CD14-positive monocyte (primary cell): Measurements from ENCODE around the gene TDP2. TPM values are rescaled to one million over a fixed set of nuclear protein-coding genes. Genes with fewer than 3 reads are reported as not detected.
A peak's percentile ranks its signal among the peaks of the same experiment; 100 is the strongest.

Experiments
- DNase-seq, 3 donors: peaks; one replicate each; pipeline ENCODE4 v3.0.0-alpha.2; 2011 to 2022
- H2AFZ ChIP-seq: 2 replicates; pipeline ENCODE4 v1.6.0; 2012; ENCODE audit warnings: mild to moderate bottlenecking, low read depth, low read length, inconsistent platforms; ENCODE audit not compliant: insufficient read depth, poor library complexity, severe bottlenecking
- H3K27ac ChIP-seq, 2 donors: 1 replicate in 1 of 2; 2 replicates in 1 of 2; pipeline ENCODE4 v1.5.1; 2012 to 2013; ENCODE audit warnings: low read length in 2 of 2, control low read depth in 1 of 2, inconsistent platforms in 1 of 2, low read depth in 1 of 2, mild to moderate bottlenecking in 1 of 2
- H3K27me3 ChIP-seq, 2 donors: one replicate each; pipeline versions ENCODE4 v1.6.0 to v1.6.1; 2011 to 2013; ENCODE audit warnings: low read length in 2 of 2; ENCODE audit not compliant: control insufficient read depth in 2 of 2, insufficient read depth in 2 of 2
- H3K36me3 ChIP-seq, 2 donors: replicated peaks in 1 of 2; 1 replicate in 1 of 2; 2 replicates in 1 of 2; pipeline versions ENCODE4 v1.5.1 to v1.6.1; 2012 to 2013; ENCODE audit warnings: low read length in 2 of 2, control low read depth in 1 of 2, inconsistent platforms in 1 of 2, mild to moderate bottlenecking in 1 of 2; ENCODE audit not compliant: insufficient read depth in 2 of 2, control insufficient read depth in 1 of 2
- H3K4me1 ChIP-seq, 2 donors: 1 replicate in 1 of 2; 2 replicates in 1 of 2; pipeline versions ENCODE4 v1.5.1 to v1.6.1; 2012 to 2013; ENCODE audit warnings: low read length in 2 of 2, control low read depth in 1 of 2, inconsistent platforms in 1 of 2, mild to moderate bottlenecking in 1 of 2, moderate library complexity in 1 of 2; ENCODE audit not compliant: insufficient read depth in 2 of 2, control insufficient read depth in 1 of 2
- H3K4me2 ChIP-seq: replicated peaks from 2 replicates; pipeline ENCODE3; 2012; ENCODE audit warnings: low read length, moderate library complexity, mild to moderate bottlenecking; ENCODE audit not compliant: poor library complexity, severe bottlenecking; ENCODE audit errors: extremely low read depth
- H3K4me3 ChIP-seq, 3 experiments: fragments of 200-600 bp in 1 of 3; sonication (generic) in 1 of 3; replicated peaks in 1 of 3; 1 replicate in 2 of 3; 2 replicates in 1 of 3; pipeline ENCODE4 v1.5.1; 2011 to 2013; ENCODE audit warnings: low read length in 3 of 3, mild to moderate bottlenecking in 3 of 3, control low read depth in 2 of 3, low read depth in 2 of 3, inconsistent platforms in 1 of 3, moderate library complexity in 1 of 3
- H3K79me2 ChIP-seq: 2 replicates; pipeline ENCODE4 v1.6.0; 2012; ENCODE audit warnings: mild to moderate bottlenecking, control low read depth, inconsistent platforms, low read length, moderate library complexity; ENCODE audit not compliant: insufficient read depth
- H3K9ac ChIP-seq: 2 replicates; pipeline ENCODE4 v1.6.0; 2017; ENCODE audit warnings: low read length, mild to moderate bottlenecking; ENCODE audit not compliant: insufficient read depth, poor library complexity, severe bottlenecking
- H3K9me3 ChIP-seq, 2 donors: replicated peaks in 1 of 2; 1 replicate in 1 of 2; 2 replicates in 1 of 2; pipeline versions ENCODE4 v1.5.1 to v1.6.1; 2012 to 2013; ENCODE audit warnings: low read length in 2 of 2, control low read depth in 1 of 2; ENCODE audit not compliant: control insufficient read depth in 1 of 2, insufficient read depth in 1 of 2
- H4K20me1 ChIP-seq: 2 replicates; pipeline ENCODE4 v1.6.0; 2012; ENCODE audit warnings: mild to moderate bottlenecking, low read length, control low read depth, moderate library complexity; ENCODE audit not compliant: insufficient read depth
- H3K27ac Mint-ChIP-seq, 7 donors: one replicate each; pipeline ENCODE4 v1.8.0; 2020; ENCODE audit warnings: mild to moderate bottlenecking in 7 of 7, mixed read lengths in 7 of 7, moderate library complexity in 6 of 7, inconsistent platforms in 2 of 7
- H3K27me3 Mint-ChIP-seq, 3 donors: one replicate each; pipeline ENCODE4 v1.8.0; 2021 to 2022; ENCODE audit warnings: low read depth in 3 of 3, mild to moderate bottlenecking in 3 of 3, mixed read lengths in 3 of 3, moderate library complexity in 3 of 3, inconsistent platforms in 1 of 3
- H3K36me3 Mint-ChIP-seq, 2 donors: one replicate each; pipeline ENCODE4 v1.8.0; 2020; ENCODE audit warnings: mixed read lengths in 2 of 2, inconsistent platforms in 1 of 2, mild to moderate bottlenecking in 1 of 2
- H3K4me1 Mint-ChIP-seq: one replicate; pipeline ENCODE4 v1.8.0; 2020; ENCODE audit warnings: mild to moderate bottlenecking, mixed read lengths
- H3K4me3 Mint-ChIP-seq, 2 donors: one replicate each; pipeline ENCODE4 v1.8.0; 2020; ENCODE audit warnings: mild to moderate bottlenecking in 2 of 2, mixed read lengths in 2 of 2, moderate library complexity in 1 of 2
- H3K9me3 Mint-ChIP-seq, 7 donors: one replicate each; pipeline ENCODE4 v1.8.0; 2020 to 2022; ENCODE audit warnings: mixed read lengths in 7 of 7, mild to moderate bottlenecking in 6 of 7, moderate library complexity in 6 of 7, inconsistent platforms in 2 of 7
- WGBS: methylation state at CpG from one replicate; pipeline ENCODE4 v1.1.5; 2013; ENCODE audit warnings: missing lambda C conversion rate; ENCODE audit not compliant: insufficient coverage; 5-methylcytosine and 5-hydroxymethylcytosine counted together
- intact Hi-C, 2 donors: fragments of 100-400 bp; cut with micrococcal nuclease; formaldehyde crosslinking; loops; one replicate each; pipeline versions ENCODE4 v1.15.0 to v1.15.1; 2023
- polyA plus RNA-seq, 3 donors: library from polyadenylated mRNA; depleted of rRNA in 1 of 3; unstranded in 2 of 3; stranded (reverse) in 1 of 3; fragments of 300-500 nt in 2 of 3; fragments of >200 nt in 1 of 3; fragmentation: Illumina TruSeq in 2 of 3; gene quantifications; 1 replicate in 2 of 3; 2 replicates in 1 of 3; pipeline ENCODE4 v1.2.3, GENCODE V29; 2012 to 2021
- TF ChIP-seq, protein P1 (sequence below): fragments of 200-600 bp; IDR thresholded peaks from one replicate; pipeline ENCODE4 v1.8.0; 2022; ENCODE audit warnings: antibody characterized with exemption, mild to moderate bottlenecking

The TDP2 gene
- polyA plus RNA-seq, 3 donors = 21.0 to 24.2 (median 21.8) TPM

DNA sequence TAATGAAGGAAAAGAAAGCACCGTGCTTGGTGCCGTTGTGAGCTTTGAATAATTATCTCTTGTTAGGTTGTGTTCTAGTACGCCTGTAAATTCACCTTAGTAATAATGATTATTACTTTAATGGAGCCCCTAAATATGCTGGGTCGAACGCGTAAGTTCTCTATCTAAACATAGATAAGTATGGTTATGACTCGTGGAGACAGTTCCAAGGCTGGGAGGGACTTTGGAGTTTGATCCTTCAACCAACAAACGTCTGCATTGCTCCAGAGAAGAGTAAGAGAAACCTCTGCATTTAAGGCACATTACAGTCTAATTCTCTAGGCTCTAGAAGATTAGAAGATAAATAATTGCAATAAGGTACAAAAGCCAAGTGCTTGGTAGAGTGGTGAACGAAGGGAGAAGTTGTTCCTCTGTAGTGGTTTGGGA, 692 bp upstream of the TDP2 start:
- Histone ChIP-seq H3K9ac (peak overlapping the region; percentile 81), H4K20me1 (peaks cover 5% of the 10 kb centered on the region), H3K79me2 (peaks cover 49% of the 10 kb centered on the region), H3K27me3 (no peaks in the 10 kb centered on the region), H3K4me1 (peaks cover 21 to 29% of the 10 kb centered on the region in 2 donors), H3K36me3 (peaks cover 18 to 21% of the 10 kb centered on the region in 2 donors), H3K9me3 (peaks cover 0 to 9% of the 10 kb centered on the region in 2 donors), H3K27ac (peak overlapping the region; percentile 91 to 94), H3K4me3 (peak overlapping the region; percentile 79 to 99 (median 90)), H3K4me2 (peak overlapping the region; percentile 83), H2AFZ (peak overlapping the region; percentile 91)
- Mint-ChIP-seq H3K36me3 (peaks cover 22 to 28% of the 10 kb centered on the region in 2 donors), H3K27me3 (peaks cover 0 to 3% (median 0%) of the 10 kb centered on the region in 3 donors), H3K27ac (peak overlapping the region; percentile 94 to 99 (median 98)), H3K4me3 (peak overlapping the region; percentile 96 to 98), H3K9me3 (peaks cover 3 to 22% (median 14%) of the 10 kb centered on the region in 7 donors), H3K4me1 (peaks cover 40% of the 10 kb centered on the region)
- TF ChIP-seq, protein P1, sequence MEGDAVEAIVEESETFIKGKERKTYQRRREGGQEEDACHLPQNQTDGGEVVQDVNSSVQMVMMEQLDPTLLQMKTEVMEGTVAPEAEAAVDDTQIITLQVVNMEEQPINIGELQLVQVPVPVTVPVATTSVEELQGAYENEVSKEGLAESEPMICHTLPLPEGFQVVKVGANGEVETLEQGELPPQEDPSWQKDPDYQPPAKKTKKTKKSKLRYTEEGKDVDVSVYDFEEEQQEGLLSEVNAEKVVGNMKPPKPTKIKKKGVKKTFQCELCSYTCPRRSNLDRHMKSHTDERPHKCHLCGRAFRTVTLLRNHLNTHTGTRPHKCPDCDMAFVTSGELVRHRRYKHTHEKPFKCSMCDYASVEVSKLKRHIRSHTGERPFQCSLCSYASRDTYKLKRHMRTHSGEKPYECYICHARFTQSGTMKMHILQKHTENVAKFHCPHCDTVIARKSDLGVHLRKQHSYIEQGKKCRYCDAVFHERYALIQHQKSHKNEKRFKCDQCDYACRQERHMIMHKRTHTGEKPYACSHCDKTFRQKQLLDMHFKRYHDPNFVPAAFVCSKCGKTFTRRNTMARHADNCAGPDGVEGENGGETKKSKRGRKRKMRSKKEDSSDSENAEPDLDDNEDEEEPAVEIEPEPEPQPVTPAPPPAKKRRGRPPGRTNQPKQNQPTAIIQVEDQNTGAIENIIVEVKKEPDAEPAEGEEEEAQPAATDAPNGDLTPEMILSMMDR = peak; percentile 23
- intact Hi-C loops = loop anchor here (2.0 to 10.0 kb wide), 2 partner anchors 57 to 107 kb away; partner anchors contain the start of gene GMNN (in 1 of the 2)
- WGBS = 0% methylated on average over 1 of the region's 9 CpGs
- peak in 1 of 3 donors; percentile 16 for DNase-seq

DNA sequence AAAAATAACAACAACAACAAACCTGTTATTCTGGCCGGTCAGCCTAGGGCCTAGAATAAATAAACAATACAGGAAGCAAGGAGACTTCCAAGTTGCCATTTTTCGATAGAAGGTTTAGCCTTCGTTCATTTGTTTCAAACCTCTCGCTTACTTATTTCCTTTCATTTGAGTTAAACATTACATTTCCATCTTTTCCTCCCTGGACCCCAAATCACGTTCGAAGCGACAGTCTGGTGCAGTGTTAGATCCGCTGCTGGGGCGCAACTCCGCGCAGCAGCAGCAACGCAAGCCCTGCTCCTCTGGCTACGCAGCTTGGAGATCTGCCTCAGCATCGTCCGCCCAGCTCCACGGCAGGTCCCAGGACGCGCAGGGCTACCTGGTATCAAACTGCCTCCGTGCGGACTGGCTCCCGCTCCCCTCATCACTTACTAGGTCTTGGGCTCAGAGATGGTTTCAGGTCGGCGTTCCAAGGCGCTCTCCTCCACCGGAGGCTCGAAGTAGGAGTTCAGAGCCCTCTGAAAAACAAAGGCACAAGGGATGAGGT, 530 bp downstream of the TDP2 start:
- H3K4me1 ChIP-seq = peaks cover 21 to 29% of the 10 kb centered on the region in 2 donors
- peaks cover 5% of the 10 kb centered on the region for H4K20me1 ChIP-seq
- H3K27ac ChIP-seq = peak overlapping the region; percentile 91 to 94
- peak overlapping the region; percentile 94 to 99 (median 98) for H3K27ac Mint-ChIP-seq
- intact Hi-C loops = loop anchor here (2.0 to 10.0 kb wide), 2 partner anchors 59 to 109 kb away; partner anchors contain the start of gene GMNN (in 1 of the 2)
- peaks cover 34 to 40% of the 10 kb centered on the region in 2 donors for H3K36me3 Mint-ChIP-seq
- TF ChIP-seq, protein P1 = no peak
- H2AFZ ChIP-seq = peak overlapping the region; percentile 91
- DNase-seq = peak in 2 of 3 donors; percentile 9 to 27
- peak overlapping the region; percentile 81 for H3K9ac ChIP-seq
- H3K9me3 Mint-ChIP-seq = peaks cover 0 to 13% (median 8%) of the 10 kb centered on the region in 7 donors
- H3K4me2 ChIP-seq = peak overlapping the region; percentile 83
- H3K36me3 ChIP-seq = peaks cover 23 to 31% of the 10 kb centered on the region in 2 donors
- peaks cover 0 to 9% of the 10 kb centered on the region in 2 donors for H3K9me3 ChIP-seq
- H3K4me3 ChIP-seq = peak overlapping the region; percentile 79 to 99 (median 90)
- H3K4me1 Mint-ChIP-seq = peaks cover 40% of the 10 kb centered on the region
- no peaks in the 10 kb centered on the region for H3K27me3 ChIP-seq
- H3K4me3 Mint-ChIP-seq = peak overlapping the region; percentile 96 to 98
- WGBS = 1% methylated on average over 24 of the region's 26 CpGs
- H3K27me3 Mint-ChIP-seq = peaks cover 0 to 2% (median 0%) of the 10 kb centered on the region in 3 donors
- H3K79me2 ChIP-seq = peaks cover 49% of the 10 kb centered on the region
